CD4-positive, alpha-beta memory T cell (primary cell): Measurements from ENCODE around the gene NF1. TPM values are rescaled to one million over a fixed set of nuclear protein-coding genes. Genes with fewer than 3 reads are reported as not detected.
A peak's percentile ranks its signal among the peaks of the same experiment; 100 is the strongest.

ENCODE experiments used
- CTCF ChIA-PET: fragments of 350-600 bp; sonication (Branson Sonifier 250); formaldehyde crosslinking; loops from one replicate; lab custom pipeline; 2021; ENCODE audit warnings: inconsistent platforms; ENCODE audit not compliant: partially characterized antibody; lab: Charles Lee
- POLR2A ChIA-PET: fragments of 350-600 bp; sonication (Branson Sonifier 250); formaldehyde crosslinking; loops from one replicate; lab custom pipeline; 2021; ENCODE audit not compliant: partially characterized antibody; lab: Charles Lee
- DNase-seq, 5 donors: peaks; one replicate each; pipeline versions ENCODE4 v3.0.0 to v3.0.0-alpha.2; 2020 to 2022; ENCODE audit warnings: mixed read lengths in 1 of 5
- H3K27ac ChIP-seq: one replicate; pipeline ENCODE4 v1.7.0; 2013; ENCODE audit warnings: low read depth, low read length
- H3K27me3 ChIP-seq: 2 replicates; pipeline ENCODE4 v1.7.0; 2013; ENCODE audit warnings: mild to moderate bottlenecking, low read length, moderate library complexity; ENCODE audit not compliant: insufficient read depth
- H3K36me3 ChIP-seq: 2 replicates; pipeline ENCODE4 v1.7.0; 2013; ENCODE audit warnings: mild to moderate bottlenecking, low read length, moderate library complexity; ENCODE audit not compliant: insufficient read depth
- H3K4me1 ChIP-seq: 2 replicates; pipeline ENCODE4 v1.7.0; 2013; ENCODE audit warnings: mild to moderate bottlenecking, low read length, moderate library complexity; ENCODE audit not compliant: insufficient read depth
- H3K4me3 ChIP-seq, 2 donors: one replicate each; pipeline ENCODE4 v1.7.0; 2013; ENCODE audit warnings: low read length in 2 of 2, mild to moderate bottlenecking in 1 of 2
- H3K9me3 ChIP-seq, 2 donors: one replicate each; pipeline ENCODE4 v1.7.0; 2013; ENCODE audit warnings: low read length in 2 of 2, control low read depth in 1 of 2; ENCODE audit not compliant: control insufficient read depth in 1 of 2
- H3K27ac Mint-ChIP-seq, 7 donors: one replicate each; pipeline ENCODE4 v1.8.0; 2020 to 2021; ENCODE audit warnings: mixed read lengths in 7 of 7, mild to moderate bottlenecking in 6 of 7, inconsistent platforms in 3 of 7, moderate library complexity in 3 of 7
- H3K27me3 Mint-ChIP-seq, 2 donors: one replicate each; pipeline ENCODE4 v1.8.0; 2020 to 2021; ENCODE audit warnings: mixed read lengths in 2 of 2
- H3K36me3 Mint-ChIP-seq, 2 donors: one replicate each; pipeline ENCODE4 v1.8.0; 2020 to 2021; ENCODE audit warnings: mixed read lengths in 2 of 2, inconsistent platforms in 1 of 2, mild to moderate bottlenecking in 1 of 2
- H3K4me1 Mint-ChIP-seq, 4 donors: one replicate each; pipeline ENCODE4 v1.8.0; 2020 to 2021; ENCODE audit warnings: mixed read lengths in 4 of 4, mild to moderate bottlenecking in 1 of 4
- H3K4me3 Mint-ChIP-seq, 8 donors: one replicate each; pipeline ENCODE4 v1.8.0; 2020 to 2021; ENCODE audit warnings: mixed read lengths in 8 of 8, mild to moderate bottlenecking in 7 of 8, moderate library complexity in 6 of 8, inconsistent platforms in 3 of 8
- H3K9me3 Mint-ChIP-seq, 8 donors: one replicate each; pipeline ENCODE4 v1.8.0; 2020 to 2021; ENCODE audit warnings: mixed read lengths in 8 of 8, mild to moderate bottlenecking in 5 of 8, inconsistent platforms in 3 of 8, moderate library complexity in 1 of 8
- intact Hi-C: fragments of 100-400 bp; cut with micrococcal nuclease; formaldehyde crosslinking; loops from one replicate; pipeline ENCODE4 v1.15.1; 2023
- polyA plus RNA-seq, 2 donors: library from polyadenylated mRNA; unstranded; fragments of 300-500 nt; fragmentation: Illumina TruSeq; gene quantifications; one replicate each; pipeline ENCODE4 v1.2.3, GENCODE V29; 2021
- total RNA-seq, 2 experiments: library from RNA; stranded (reverse); gene quantifications; one replicate each; pipeline ENCODE4 v1.2.3, GENCODE V29; 2021

Gene NF1
- total and polyA plus RNA-seq, 4 experiments from 2014 or later, result 5.5 to 52.4 (median 27.9) TPM

- POLR2A ChIA-PET, result interaction anchor here (0.6 to 8.2 kb wide), 8 partner anchors 9 to 228 kb away, joined by 3 to 197 read pairs (median 4); partner anchors contain the start of gene EVI2B
- H3K36me3 Mint-ChIP-seq, result peaks cover 12 to 34% of the 10 kb centered on the region in 2 donors
- H3K4me1 ChIP-seq, result peaks cover 48% of the 10 kb centered on the region
- H3K27me3 Mint-ChIP-seq, result no peaks in the 10 kb centered on the region
- peak overlapping the region; percentile 92 to 97 (median 93) for H3K27ac Mint-ChIP-seq
- intact Hi-C loops, result loop anchor here (5.0 kb wide), 1 partner anchor 497 kb away; the partner anchor contains the start of gene CRLF3
- no peaks in the 10 kb centered on the region for H3K36me3 ChIP-seq
- CTCF ChIA-PET, result interaction anchor here (1.0 to 2.2 kb wide), 8 partner anchors 8 to 187 kb away, joined by 3 to 9 read pairs (median 4); no protein-coding TSS in a partner anchor
- peak overlapping the region; percentile 87 to 92 for H3K4me3 ChIP-seq
- H3K4me3 Mint-ChIP-seq, result peak overlapping the region; percentile 86 to 95 (median 90)
- peaks cover 32 to 62% (median 41%) of the 10 kb centered on the region in 4 donors for H3K4me1 Mint-ChIP-seq
- no peaks in the 10 kb centered on the region for H3K27me3 ChIP-seq
- no peaks in the 10 kb centered on the region for H3K9me3 ChIP-seq
- H3K9me3 Mint-ChIP-seq, result no peaks in the 10 kb centered on the region
- peak in 3 of 5 donors; percentile 33 to 43 (median 38) for DNase-seq
- peak overlapping the region; percentile 73 for H3K27ac ChIP-seq
These were observed 224.3 kb downstream of the NF1 start for GRCh38 chr17:31318851-31319661.

- H3K27ac Mint-ChIP-seq, result peak overlapping the region; percentile 60 to 98 (median 92)
- Histone ChIP-seq H3K27me3 (no peaks in the 10 kb centered on the region), H3K9me3 (no peaks in the 10 kb centered on the region), H3K36me3 (no peaks in the 10 kb centered on the region), H3K4me3 (peak overlapping the region; percentile 87 to 92), H3K27ac (peak overlapping the region; percentile 73), H3K4me1 (peaks cover 37% of the 10 kb centered on the region)
- no peaks in the 10 kb centered on the region for H3K27me3 Mint-ChIP-seq
- intact Hi-C loops, result loop anchor here (2.0 to 5.0 kb wide), 4 partner anchors 13 to 103 kb away; no protein-coding TSS in a partner anchor
- no peaks in the 10 kb centered on the region for H3K9me3 Mint-ChIP-seq
- ChIA-PET CTCF (interaction anchor here (1.1 to 2.2 kb wide), 6 partner anchors 9 to 186 kb away, joined by 3 to 9 read pairs (median 4); no protein-coding TSS in a partner anchor), POLR2A (interaction anchor here (1.1 to 8.2 kb wide), 6 partner anchors 11 to 188 kb away, joined by 3 to 197 read pairs (median 7); partner anchors contain the start of gene EVI2B)
- H3K4me1 Mint-ChIP-seq, result peaks cover 26 to 54% (median 35%) of the 10 kb centered on the region in 4 donors
- peak overlapping the region; percentile 80 to 95 (median 90) for H3K4me3 Mint-ChIP-seq
- peaks cover 12 to 31% of the 10 kb centered on the region in 2 donors for H3K36me3 Mint-ChIP-seq
- peak in 1 of 5 donors; percentile 11 for DNase-seq
These were observed 225.5 kb downstream of the NF1 start for GRCh38 chr17:31320241-31320640.

GRCh38 chr17:31320791-31321190, 226.0 kb downstream of the NF1 start:
- intact Hi-C loops, result loop anchor here (1.0 to 5.0 kb wide), 6 partner anchors 10 to 103 kb away; no protein-coding TSS in a partner anchor
- Mint-ChIP-seq H3K9me3 (no peaks in the 10 kb centered on the region), H3K36me3 (peaks cover 15 to 31% of the 10 kb centered on the region in 2 donors), H3K27ac (peak overlapping the region; percentile 91 to 98 (median 95)), H3K4me1 (peaks cover 23 to 51% (median 32%) of the 10 kb centered on the region in 4 donors), H3K4me3 (peak overlapping the region; percentile 80 to 95 (median 90)), H3K27me3 (no peaks in the 10 kb centered on the region)
- DNase-seq, result no peak
- Histone ChIP-seq H3K4me3 (peak overlapping the region; percentile 87 to 92), H3K9me3 (no peaks in the 10 kb centered on the region), H3K4me1 (peaks cover 31% of the 10 kb centered on the region), H3K27me3 (no peaks in the 10 kb centered on the region), H3K36me3 (no peaks in the 10 kb centered on the region), H3K27ac (peak overlapping the region; percentile 73)
- ChIA-PET POLR2A (interaction anchor here (2.3 to 8.2 kb wide), 2 partner anchors 11 to 168 kb away, joined by 18 to 197 read pairs; partner anchors contain the start of gene EVI2B), CTCF (interaction anchor here (1.4 to 1.8 kb wide), 3 partner anchors 7 to 54 kb away, joined by 6 to 9 read pairs (median 7); partner anchors contain the start of gene EVI2B)

DNA sequence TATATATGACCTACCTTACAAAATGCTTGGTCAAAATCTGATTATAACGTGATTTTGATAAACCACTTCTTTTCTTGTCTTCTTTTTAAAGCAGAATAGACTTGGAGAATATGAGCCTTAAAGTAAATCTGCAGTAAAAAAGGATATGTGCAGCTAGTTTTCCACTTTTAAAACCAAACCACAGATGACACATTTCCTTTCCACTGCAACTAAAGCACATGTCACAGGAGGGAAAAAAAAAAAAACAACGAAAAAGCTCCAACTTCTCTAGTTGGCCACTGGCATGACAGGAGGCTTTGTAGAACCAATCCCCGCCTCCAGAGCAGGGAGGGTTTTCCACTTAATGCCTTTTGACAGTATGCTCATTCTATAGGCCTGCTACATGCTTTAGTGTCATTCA, 226.7 kb downstream of the NF1 start, which contains the start of gene EVI2A:
TSS of gene EVI2A (minus strand) at position 142 of the 400 bp plus-strand sequence. CDS start 2,609 bp downstream, outside the sequence.
- ChIA-PET CTCF (interaction anchor here (1.8 kb wide), 1 partner anchor 8 kb away, joined by 7 read pairs; the partner anchor contains the start of gene EVI2B), POLR2A (interaction anchor here (0.6 to 8.2 kb wide), 5 partner anchors 12 to 1154 kb away, joined by 3 to 197 read pairs (median 3); partner anchors contain the start of gene EVI2B)
- Mint-ChIP-seq H3K4me1 (peaks cover 19 to 45% (median 26%) of the 10 kb centered on the region in 4 donors), H3K4me3 (peak within 1 kb of the TSS; percentile 80 to 95 (median 90)), H3K27ac (peak within 1 kb of the TSS; percentile 91 to 98 (median 95)), H3K27me3 (no peaks in the 10 kb centered on the region), H3K36me3 (peaks cover 22 to 31% of the 10 kb centered on the region in 2 donors), H3K9me3 (no peaks in the 10 kb centered on the region)
- H3K27me3 ChIP-seq, result no peaks in the 10 kb centered on the region
- peak within 1 kb of the TSS; percentile 87 to 92 for H3K4me3 ChIP-seq
- H3K27ac ChIP-seq, result peak within 1 kb of the TSS; percentile 73
- H3K4me1 ChIP-seq, result peaks cover 24% of the 10 kb centered on the region
- no peaks in the 10 kb centered on the region for H3K36me3 ChIP-seq
- DNase-seq, result peak; percentile 83 to 96 (median 88)
- no peaks in the 10 kb centered on the region for H3K9me3 ChIP-seq
- intact Hi-C loops, result loop anchor here (1.0 to 5.0 kb wide), 6 partner anchors 11 to 104 kb away; no protein-coding TSS in a partner anchor

DNA sequence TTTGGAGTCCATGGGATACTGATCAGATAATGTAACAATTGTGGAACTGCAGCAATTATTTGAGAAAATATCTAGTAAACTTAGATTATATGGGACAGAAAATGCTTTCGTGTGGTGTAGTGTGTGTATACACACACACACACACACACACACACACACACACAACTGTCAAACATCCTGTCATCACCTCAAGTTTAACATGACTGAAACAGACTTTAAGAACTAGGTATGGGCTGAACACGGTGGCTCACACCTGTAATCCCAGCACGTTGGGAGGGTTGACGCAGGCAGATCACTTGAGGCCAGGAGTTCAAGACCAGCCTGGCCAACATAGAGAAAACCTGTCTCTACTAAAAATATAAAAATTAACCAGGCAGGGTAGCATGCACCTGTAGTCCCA, 227.2 kb downstream of the NF1 start:
- H3K9me3 ChIP-seq, result no peaks in the 10 kb centered on the region
- peak overlapping the region in 1 of 2 donors; percentile 92 for H3K4me3 ChIP-seq
- Mint-ChIP-seq H3K4me3 (peak overlapping the region; percentile 80 to 95 (median 90)), H3K9me3 (no peaks in the 10 kb centered on the region), H3K27ac (peak overlapping the region; percentile 91 to 98 (median 95)), H3K4me1 (peaks cover 17 to 40% (median 23%) of the 10 kb centered on the region in 4 donors), H3K36me3 (peaks cover 24 to 32% of the 10 kb centered on the region in 2 donors), H3K27me3 (no peaks in the 10 kb centered on the region)
- H3K36me3 ChIP-seq, result no peaks in the 10 kb centered on the region
- DNase-seq, result peak in 1 of 5 donors; percentile 71
- H3K4me1 ChIP-seq, result peaks cover 20% of the 10 kb centered on the region
- POLR2A ChIA-PET, result interaction anchor here (2.3 to 8.2 kb wide), 2 partner anchors 12 to 167 kb away, joined by 18 to 197 read pairs; partner anchors contain the start of gene EVI2B
- no peaks in the 10 kb centered on the region for H3K27me3 ChIP-seq
- CTCF ChIA-PET, result interaction anchor here (1.8 kb wide), 1 partner anchor 9 kb away, joined by 7 read pairs; the partner anchor contains the start of gene EVI2B
- intact Hi-C loops, result loop anchor here (1.0 to 5.0 kb wide), 6 partner anchors 12 to 105 kb away; no protein-coding TSS in a partner anchor
- peak overlapping the region; percentile 73 for H3K27ac ChIP-seq

DNA sequence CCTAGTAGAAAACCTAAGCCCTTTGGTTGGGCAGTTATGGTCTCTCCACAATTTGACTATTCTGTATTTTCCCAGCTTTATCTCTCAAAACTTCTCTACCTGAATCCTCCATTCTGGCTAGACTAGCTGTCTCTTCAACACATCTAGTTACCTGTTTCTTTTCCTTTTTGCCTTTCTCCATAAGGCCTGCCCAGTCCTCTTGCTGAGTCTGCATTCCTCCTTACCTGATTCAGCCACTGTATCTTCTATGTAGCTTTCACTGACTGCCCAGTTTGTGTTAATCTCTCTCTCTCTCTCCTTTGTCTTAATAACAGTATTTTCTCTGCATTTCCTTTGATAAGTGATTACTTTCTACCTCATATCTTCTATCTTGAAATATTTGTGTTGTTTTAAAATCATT, 228.8 kb downstream of the NF1 start:
- Histone ChIP-seq H3K4me1 (peaks cover 9% of the 10 kb centered on the region), H3K27ac (no peak overlapping the region), H3K36me3 (peaks cover 5% of the 10 kb centered on the region), H3K4me3 (no peak overlapping the region), H3K9me3 (no peaks in the 10 kb centered on the region), H3K27me3 (no peaks in the 10 kb centered on the region)
- POLR2A ChIA-PET, result interaction anchor here (8.2 kb wide), 1 partner anchor 14 kb away, joined by 197 read pairs; the partner anchor contains the start of gene EVI2B
- Mint-ChIP-seq H3K4me1 (peaks cover 14 to 26% (median 17%) of the 10 kb centered on the region in 4 donors), H3K9me3 (no peaks in the 10 kb centered on the region), H3K36me3 (peaks cover 26 to 36% of the 10 kb centered on the region in 2 donors), H3K27ac (peak overlapping the region; percentile 7 to 78 (median 53)), H3K27me3 (no peaks in the 10 kb centered on the region), H3K4me3 (peak overlapping the region in 1 of 8 donors; percentile 31)
- CTCF ChIA-PET, result no interaction called here
- intact Hi-C loops, result loop anchor here (5.0 kb wide), 2 partner anchors 36 to 106 kb away; no protein-coding TSS in a partner anchor
- no peak for DNase-seq
